OCI-LY3 (cell line): ENCODE results near the gene LINGO1.

Experiments used
- CTCF ChIP-seq: fragments of 200-600, 300-600 bp; sonication (generic); IDR thresholded peaks from 2 replicates; pipeline ENCODE4 v1.5.1; 2014; ENCODE audit warnings: antibody characterized with exemption, low read length, low read depth
- EZH2phosphoT487 ChIP-seq: fragments of 200-600 bp; shearing (Covaris generic); IDR thresholded peaks from 2 replicates; pipeline ENCODE4 v1.6.1; 2018; ENCODE audit warnings: antibody characterized with exemption, mixed run types, low read depth

DNA sequence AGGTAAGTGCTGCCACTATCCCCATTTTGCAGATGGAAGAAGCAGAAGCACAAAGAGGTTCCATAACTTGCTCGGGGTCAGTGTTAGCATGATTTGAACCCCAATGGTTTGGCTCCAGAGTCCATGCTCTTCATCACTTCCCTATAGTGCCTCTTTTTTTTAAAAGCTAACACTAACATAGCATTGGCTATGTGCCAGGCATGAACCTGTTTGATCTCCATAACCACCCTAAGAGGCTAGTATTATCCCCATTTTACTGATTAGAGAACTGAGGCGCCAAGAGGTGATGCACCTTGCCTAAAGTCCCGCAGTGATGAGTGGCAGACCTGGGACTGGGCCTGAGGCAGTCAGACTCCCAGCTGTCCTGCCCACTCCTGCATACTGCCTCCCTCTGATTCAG is 7.3 kb downstream of the LINGO1 start:
- TF ChIP-seq CTCF (no peak), EZH2phosphoT487 (no peak)
